ENCODE data around the gene GCC2. TPM values are rescaled to one million over a fixed set of nuclear protein-coding genes. Genes with fewer than 3 reads are reported as not detected.

The GCC2 gene
- total RNA-seq, 4 donors from 2014 or later, result 19.6 to 39.5 (median 21.8) TPM

- DNase-seq (ENCODE audit: low spot score in 2 of 2), result no peak
- no peak overlapping the region for H3K4me3 ChIP-seq (ENCODE audit: low read depth, poor library complexity, severe bottlenecking)
- 94 to 96% methylated on average over 3 of the region's 3 CpGs for WGBS, 2 donors
- no peak for TF ChIP-seq POLR2A (IDR thresholded peaks at IDR 0.05)
- no peak for TF ChIP-seq CTCF (IDR thresholded peaks at IDR 0.05)
- intact Hi-C loops (cut with DNase I; ENCODE audit: low total_unique reads), result no loop called here
Measured at GRCh38 chr2:108458082-108458481, 9.1 kb downstream of the GCC2 start.

DNA sequence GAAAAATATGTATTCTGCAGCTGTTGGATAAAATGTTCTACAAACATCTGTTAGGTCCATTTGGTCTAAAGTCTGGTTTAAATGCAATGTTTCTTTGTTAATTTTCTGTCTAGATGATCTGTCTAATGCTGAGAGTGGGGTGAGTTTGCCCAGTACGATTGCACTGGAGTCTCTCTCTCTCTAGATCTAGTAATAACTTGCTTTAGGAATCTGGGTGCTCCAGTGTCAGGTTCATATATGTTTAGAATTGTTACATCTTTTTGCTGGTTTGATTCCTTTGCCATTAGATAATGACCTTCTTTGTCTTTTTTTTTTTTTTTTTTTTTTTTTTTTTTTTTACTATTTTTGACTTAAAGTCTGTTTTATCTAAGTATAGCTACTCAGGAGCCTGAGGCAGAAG lies 10.4 kb downstream of the GCC2 start:
- WGBS, 2 donors, result 50 to 69% methylated on average over 1 of the region's 1 CpG
- no peak for DNase-seq (ENCODE audit: low spot score in 2 of 2)
- no peak for TF ChIP-seq POLR2A (IDR thresholded peaks at IDR 0.05)
- TF ChIP-seq CTCF (IDR thresholded peaks at IDR 0.05), result no peak
- intact Hi-C loops (cut with DNase I; ENCODE audit: low total_unique reads), result no loop called here
- H3K4me3 ChIP-seq (ENCODE audit: low read depth, poor library complexity, severe bottlenecking), result no peak overlapping the region

- WGBS, 2 donors, result 77 to 83% methylated on average over 4 of the region's 4 CpGs
- intact Hi-C loops (cut with DNase I; ENCODE audit: low total_unique reads), result no loop called here
- H3K4me3 ChIP-seq (ENCODE audit: low read depth, poor library complexity, severe bottlenecking), result no peak overlapping the region
- TF ChIP-seq POLR2A (IDR thresholded peaks at IDR 0.05), result no peak
- TF ChIP-seq CTCF (IDR thresholded peaks at IDR 0.05), result no peak
- no peak for DNase-seq (ENCODE audit: low spot score in 2 of 2)
Measured at GRCh38 chr2:108460345-108461037, 11.5 kb downstream of the GCC2 start.

DNA sequence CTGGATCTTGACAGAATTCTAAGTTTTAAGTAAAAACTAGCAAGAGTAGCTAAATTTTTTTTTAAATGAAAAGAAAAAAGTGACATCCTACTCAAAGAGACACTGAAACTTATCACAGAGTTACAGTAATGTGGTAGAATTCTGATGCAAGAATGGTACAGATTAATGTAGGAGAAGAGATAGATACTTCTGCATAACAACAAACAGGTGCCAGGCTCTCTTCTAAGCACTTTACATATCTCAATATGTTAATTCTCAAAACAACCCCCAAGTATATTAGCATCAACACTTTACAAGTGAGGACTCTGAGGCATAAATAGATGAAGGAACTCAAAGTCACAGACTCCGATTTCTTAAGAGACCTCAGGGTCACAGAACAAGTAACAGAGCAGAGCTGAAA lies 28.1 kb downstream of the GCC2 start:
- WGBS, 2 donors, result 94 to 95% methylated on average over 1 of the region's 1 CpG
- no peak for TF ChIP-seq CTCF (IDR thresholded peaks at IDR 0.05)
- no peak for TF ChIP-seq POLR2A (IDR thresholded peaks at IDR 0.05)
- no peak for DNase-seq (ENCODE audit: low spot score in 2 of 2)
- no peak overlapping the region for H3K4me3 ChIP-seq (ENCODE audit: low read depth, poor library complexity, severe bottlenecking)
- intact Hi-C loops (cut with DNase I; ENCODE audit: low total_unique reads), result no loop called here

DNA sequence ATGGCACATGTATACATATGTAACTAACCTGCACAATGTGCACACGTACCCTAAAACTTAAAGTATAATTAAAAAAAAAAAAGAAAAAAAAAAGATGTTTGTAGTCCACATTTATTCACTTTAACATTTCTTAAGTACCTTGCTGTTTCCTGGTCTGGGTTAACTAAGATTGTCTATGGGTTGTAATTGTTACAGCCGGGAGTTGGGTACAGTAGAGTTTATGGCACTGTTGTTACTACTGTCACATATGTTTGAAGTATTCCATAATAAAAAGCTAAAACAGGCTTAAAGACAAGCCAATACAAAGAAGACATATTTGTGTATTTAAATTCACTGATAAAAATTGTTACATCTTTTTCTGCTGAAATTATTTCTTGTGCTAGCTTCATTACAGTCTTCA lies 36.2 kb downstream of the GCC2 start:
- no peak for TF ChIP-seq CTCF (IDR thresholded peaks at IDR 0.05)
- no peak for TF ChIP-seq POLR2A (IDR thresholded peaks at IDR 0.05)
- no peak overlapping the region for H3K4me3 ChIP-seq (ENCODE audit: low read depth, poor library complexity, severe bottlenecking)
- DNase-seq (ENCODE audit: low spot score in 2 of 2), result no peak
- WGBS, 2 donors, result 96 to 98% methylated on average over 2 of the region's 2 CpGs
- intact Hi-C loops (cut with DNase I; ENCODE audit: low total_unique reads), result no loop called here
